Skeletal muscle tissue (tissue), 4 donors: ENCODE measurements around the gene DOCK8. TPM values are rescaled to one million over a fixed set of nuclear protein-coding genes. Genes with fewer than 3 reads are reported as not detected.

Experiments
- H3K27ac ChIP-seq: one replicate; pipeline ENCODE4 v1.7.0; 2013; ENCODE audit warnings: mild to moderate bottlenecking, low read depth, low read length, inconsistent platforms
- H3K27me3 ChIP-seq, 3 donors: one replicate each; pipeline ENCODE4 v1.7.0; 2013; ENCODE audit warnings: low read length in 3 of 3; ENCODE audit not compliant: control insufficient read depth in 3 of 3, insufficient read depth in 3 of 3
- H3K36me3 ChIP-seq, 3 donors: one replicate each; pipeline ENCODE4 v1.7.0; 2013; ENCODE audit warnings: low read length in 3 of 3; ENCODE audit not compliant: control insufficient read depth in 3 of 3, insufficient read depth in 3 of 3
- H3K4me1 ChIP-seq, 3 donors: one replicate each; pipeline ENCODE4 v1.7.0; 2013; ENCODE audit warnings: low read length in 3 of 3, mild to moderate bottlenecking in 3 of 3; ENCODE audit not compliant: control insufficient read depth in 3 of 3, insufficient read depth in 3 of 3
- H3K4me3 ChIP-seq, 3 donors: one replicate each; pipeline ENCODE4 v1.7.0; 2013; ENCODE audit warnings: low read length in 3 of 3
- H3K9ac ChIP-seq, 3 donors: one replicate each; pipeline ENCODE4 v1.7.0; 2013; ENCODE audit warnings: low read length in 3 of 3, mild to moderate bottlenecking in 3 of 3, moderate library complexity in 2 of 3, low read depth in 1 of 3
- H3K9me3 ChIP-seq, 3 donors: one replicate each; pipeline ENCODE4 v1.7.0; 2013; ENCODE audit warnings: low read length in 3 of 3; ENCODE audit not compliant: control insufficient read depth in 3 of 3
- total RNA-seq: library from RNA; depleted of rRNA; stranded (reverse); fragments of >200 nt; gene quantifications from one replicate; pipeline ENCODE4 v1.2.3, GENCODE V29; 2014
- donor health status: Osteomylitis.

Gene DOCK8
- total RNA-seq, 1 donor from 2014 or later, result 13.0 TPM

GRCh38 chr9:266228-266627, 51.6 kb downstream of the DOCK8 start:
- Histone ChIP-seq H3K9me3 (no peaks in the 10 kb centered on the region), H3K4me1 (no peaks in the 10 kb centered on the region), H3K27me3 (no peaks in the 10 kb centered on the region), H3K4me3 (no peak overlapping the region), H3K27ac (no peak overlapping the region), H3K36me3 (no peaks in the 10 kb centered on the region), H3K9ac (no peak overlapping the region)

- Histone ChIP-seq H3K27ac (no peak overlapping the region), H3K36me3 (no peaks in the 10 kb centered on the region), H3K4me3 (no peak overlapping the region), H3K9me3 (no peaks in the 10 kb centered on the region), H3K9ac (no peak overlapping the region), H3K4me1 (no peaks in the 10 kb centered on the region), H3K27me3 (no peaks in the 10 kb centered on the region)
Measured at GRCh38 chr9:268616-269015, 54.0 kb downstream of the DOCK8 start.

- Histone ChIP-seq H3K9me3 (no peaks in the 10 kb centered on the region), H3K9ac (no peak overlapping the region), H3K36me3 (no peaks in the 10 kb centered on the region), H3K27ac (no peak overlapping the region), H3K27me3 (no peaks in the 10 kb centered on the region), H3K4me3 (no peak overlapping the region), H3K4me1 (no peaks in the 10 kb centered on the region)
Measured at GRCh38 chr9:269081-269711, 54.5 kb downstream of the DOCK8 start.

- Histone ChIP-seq H3K4me3 (no peak overlapping the region), H3K9me3 (no peaks in the 10 kb centered on the region), H3K9ac (no peak overlapping the region), H3K4me1 (no peaks in the 10 kb centered on the region), H3K36me3 (no peaks in the 10 kb centered on the region), H3K27ac (no peak overlapping the region), H3K27me3 (no peaks in the 10 kb centered on the region)
Measured at GRCh38 chr9:270657-271237, 56.1 kb downstream of the DOCK8 start.

- Histone ChIP-seq H3K9me3 (no peaks in the 10 kb centered on the region), H3K27ac (no peak overlapping the region), H3K4me1 (no peaks in the 10 kb centered on the region), H3K9ac (no peak overlapping the region), H3K27me3 (no peaks in the 10 kb centered on the region), H3K36me3 (no peaks in the 10 kb centered on the region), H3K4me3 (no peak overlapping the region)
Measured at GRCh38 chr9:272251-273213, 57.9 kb downstream of the DOCK8 start.

- no peak overlapping the region for H3K27ac ChIP-seq
- H3K36me3 ChIP-seq, result no peaks in the 10 kb centered on the region
- no peaks in the 10 kb centered on the region for H3K27me3 ChIP-seq
- H3K9me3 ChIP-seq, result no peaks in the 10 kb centered on the region
- no peaks in the 10 kb centered on the region for H3K4me1 ChIP-seq
- no peak overlapping the region for H3K9ac ChIP-seq
- no peak overlapping the region for H3K4me3 ChIP-seq
Measured at GRCh38 chr9:274406-274805, 59.7 kb downstream of the DOCK8 start.

- H3K9ac ChIP-seq, result no peak overlapping the region
- H3K9me3 ChIP-seq, result no peaks in the 10 kb centered on the region
- H3K4me3 ChIP-seq, result no peak overlapping the region
- H3K36me3 ChIP-seq, result no peaks in the 10 kb centered on the region
- no peak overlapping the region for H3K27ac ChIP-seq
- H3K4me1 ChIP-seq, result no peaks in the 10 kb centered on the region
- no peaks in the 10 kb centered on the region for H3K27me3 ChIP-seq
Measured at GRCh38 chr9:277601-278295, 63.1 kb downstream of the DOCK8 start.

- H3K36me3 ChIP-seq, result no peaks in the 10 kb centered on the region
- H3K27me3 ChIP-seq, result no peaks in the 10 kb centered on the region
- no peaks in the 10 kb centered on the region for H3K4me1 ChIP-seq
- H3K27ac ChIP-seq, result no peak overlapping the region
- no peak overlapping the region for H3K9ac ChIP-seq
- H3K9me3 ChIP-seq, result no peaks in the 10 kb centered on the region
- H3K4me3 ChIP-seq, result no peak overlapping the region
Measured at GRCh38 chr9:278651-279050, 64.0 kb downstream of the DOCK8 start.

GRCh38 chr9:279674-280073, 65.0 kb downstream of the DOCK8 start:
- H3K4me1 ChIP-seq, result no peaks in the 10 kb centered on the region
- no peaks in the 10 kb centered on the region for H3K36me3 ChIP-seq
- H3K27me3 ChIP-seq, result no peaks in the 10 kb centered on the region
- no peaks in the 10 kb centered on the region for H3K9me3 ChIP-seq
- H3K4me3 ChIP-seq, result no peak overlapping the region
- no peak overlapping the region for H3K27ac ChIP-seq
- no peak overlapping the region for H3K9ac ChIP-seq
